Measurements from ENCODE around the gene PXN. TPM values are rescaled to one million over a fixed set of nuclear protein-coding genes. Genes with fewer than 3 reads are reported as not detected.

PXN gene
- total RNA-seq, 4 donors from 2014 or later, result 54.1 to 93.1 (median 65.0) TPM

- TF ChIP-seq CTCF (IDR thresholded peaks at IDR 0.05; ENCODE audit: low read depth), result no peak
Observed at GRCh38 chr12:120190386-120190785, 75.1 kb downstream of the PXN start.

GRCh38 chr12:120186654-120187053 is 78.9 kb downstream of the PXN start:
- no peak for TF ChIP-seq CTCF (IDR thresholded peaks at IDR 0.05; ENCODE audit: low read depth)

GRCh38 chr12:120183211-120183631 is 82.3 kb downstream of the PXN start:
- TF ChIP-seq CTCF (IDR thresholded peaks at IDR 0.05; ENCODE audit: low read depth), result no peak

- no peak for TF ChIP-seq CTCF (IDR thresholded peaks at IDR 0.05; ENCODE audit: low read depth)
Observed at GRCh38 chr12:120181991-120182631, 83.4 kb downstream of the PXN start.

GRCh38 chr12:120180975-120181374 is 84.6 kb downstream of the PXN start:
- no peak for TF ChIP-seq CTCF (IDR thresholded peaks at IDR 0.05; ENCODE audit: low read depth)

GRCh38 chr12:120175537-120175936 is 90.0 kb downstream of the PXN start:
- TF ChIP-seq CTCF (IDR thresholded peaks at IDR 0.05; ENCODE audit: low read depth), result no peak

- no peak for TF ChIP-seq CTCF (IDR thresholded peaks at IDR 0.05; ENCODE audit: low read depth)
Observed at GRCh38 chr12:120175062-120175461, 90.5 kb downstream of the PXN start.
